NCI-H2081 treated with DMSO at 0.1 percent for 48 hours (cell line): ENCODE measurements around the gene TBX3.
"Not testable (repeated sequence)": the region's sequence is repeated elsewhere in the genome, so short reads cannot be mapped to it uniquely, and the experiment has no call there.

Experiments used
- DNase-seq: peaks from one replicate; lab custom pipeline; 2025; lab: John Stamatoyannopoulos, UW

TBX3 gene

DNA sequence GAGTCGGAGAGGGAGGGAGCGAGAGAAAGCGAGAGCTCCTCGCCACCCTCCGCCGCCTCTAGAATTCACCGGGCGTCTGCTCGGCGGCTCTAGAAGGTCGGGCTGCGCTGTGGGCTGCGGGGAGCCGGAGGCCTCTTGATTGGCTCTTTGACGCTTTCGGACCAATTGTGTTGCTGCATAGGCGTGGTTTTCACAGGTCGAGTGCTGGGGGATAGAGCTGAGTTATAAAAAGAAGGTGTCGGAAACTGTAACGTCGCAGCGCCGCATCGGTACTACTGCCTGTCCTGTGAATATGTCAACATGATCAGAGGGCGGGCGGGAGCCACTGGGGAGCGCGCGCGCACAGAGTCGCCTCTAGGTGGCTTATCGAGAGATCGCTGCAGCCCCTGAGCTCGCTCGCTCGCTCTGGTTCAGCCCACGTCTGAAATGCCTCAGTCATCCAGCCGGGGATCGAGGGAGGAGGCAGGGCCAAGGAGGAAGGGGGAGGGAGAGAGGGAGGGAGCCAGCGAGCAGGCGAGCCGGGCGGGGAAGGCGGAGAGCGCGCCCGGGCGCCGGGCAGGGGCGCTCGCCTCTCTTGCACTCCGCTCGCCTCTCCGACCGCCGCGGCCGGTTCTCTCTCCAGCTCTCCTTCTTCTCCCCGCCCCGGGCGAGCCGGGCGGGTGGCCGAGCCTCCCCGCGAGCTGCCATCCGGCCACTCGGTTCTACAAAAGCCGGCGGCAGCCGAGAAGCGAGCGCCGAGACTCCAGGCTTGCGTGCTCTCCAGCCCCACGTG, at the start of gene TBX3:
TBX3 (minus strand) TSS at position 78 of the 772 bp plus-strand sequence. CDS start 975 bp downstream, outside the sequence.
- no peak for DNase-seq

DNA sequence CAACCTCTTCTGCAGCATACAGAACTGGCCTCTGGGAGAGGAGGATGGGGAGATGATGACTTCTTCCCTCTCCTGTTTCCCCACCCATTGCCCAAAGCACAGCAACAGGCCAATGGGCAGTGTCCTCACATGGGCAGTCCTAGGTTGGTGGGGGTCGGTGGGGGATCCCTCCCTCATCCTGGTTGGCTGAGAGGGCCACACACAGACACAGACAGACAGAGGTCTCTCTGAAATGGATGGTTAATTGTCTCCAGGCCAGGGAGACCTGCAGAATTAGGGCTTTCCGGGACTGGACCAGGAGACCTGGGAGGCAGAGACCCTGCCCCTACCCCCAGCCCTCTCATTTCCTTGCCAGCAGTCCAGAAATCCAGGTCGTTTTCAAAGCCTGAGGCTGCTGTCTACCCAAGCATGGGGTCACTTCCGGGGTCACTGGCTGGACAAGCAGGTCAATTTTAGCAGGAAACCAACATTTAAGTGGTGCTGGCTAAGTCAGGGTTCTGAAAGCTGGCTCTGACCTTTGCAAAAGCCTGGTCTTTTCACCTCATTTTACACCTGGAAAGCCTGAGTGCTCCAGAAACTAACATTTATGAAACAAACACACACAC, 48.6 kb upstream of the TBX3 start:
- no peak for DNase-seq

DNA sequence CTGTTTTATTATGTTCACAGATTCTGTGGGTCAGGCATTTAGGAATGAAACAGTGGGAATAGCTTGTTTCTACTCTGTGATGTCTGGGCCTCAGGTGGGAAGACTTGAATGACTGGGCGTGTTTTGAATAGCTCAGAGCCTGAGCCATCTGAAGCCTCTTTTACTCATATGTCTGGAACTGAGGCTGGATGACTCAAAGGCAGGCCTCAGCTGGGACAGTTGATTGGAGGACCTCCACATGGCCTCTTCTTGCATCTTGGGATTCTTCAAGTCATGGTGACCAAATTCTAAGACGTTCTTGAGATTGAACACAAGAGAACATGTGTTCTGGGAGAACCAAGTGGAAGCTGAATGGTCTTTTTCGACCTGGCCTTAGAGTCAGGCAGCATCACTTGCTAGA, 45.8 kb upstream of the TBX3 start:
- no peak for DNase-seq

- no peak for DNase-seq
These were observed 42.2 kb upstream of the TBX3 start for GRCh38 chr12:114726092-114726710.

- DNase-seq: not testable (repeated sequence)
These were observed 38.2 kb upstream of the TBX3 start for GRCh38 chr12:114722176-114722575.

GRCh38 chr12:114721266-114721665, 37.3 kb upstream of the TBX3 start:
- no peak for DNase-seq

- no peak for DNase-seq
These were observed 29.7 kb upstream of the TBX3 start for GRCh38 chr12:114713466-114714215.

- no peak for DNase-seq
These were observed 27.7 kb upstream of the TBX3 start for GRCh38 chr12:114711689-114712152.

DNA sequence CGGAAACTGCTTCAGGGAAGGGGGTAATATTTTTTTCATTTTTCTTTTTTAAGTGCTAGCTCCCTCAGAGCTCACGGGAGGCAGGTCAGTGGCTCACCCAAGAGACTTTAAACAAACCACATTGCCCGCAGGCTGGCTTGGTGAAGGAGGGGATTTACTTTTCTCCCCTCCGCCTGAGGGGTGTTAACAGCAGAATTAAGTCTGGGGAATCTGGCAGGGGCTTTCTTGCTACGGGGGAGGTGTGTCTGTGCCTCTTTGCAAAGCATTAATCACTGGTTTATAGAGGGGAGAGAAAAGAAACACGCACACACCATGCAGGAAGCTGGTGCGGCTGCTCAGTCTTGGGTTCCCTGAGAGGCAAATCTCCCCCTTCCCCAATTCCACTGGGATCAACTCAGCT, 26.2 kb upstream of the TBX3 start:
- no peak for DNase-seq

- no peak for DNase-seq
These were observed 25.1 kb upstream of the TBX3 start for GRCh38 chr12:114709112-114709511.

GRCh38 chr12:114708598-114708997, 24.6 kb upstream of the TBX3 start:
- not testable (repeated sequence) for DNase-seq

DNA sequence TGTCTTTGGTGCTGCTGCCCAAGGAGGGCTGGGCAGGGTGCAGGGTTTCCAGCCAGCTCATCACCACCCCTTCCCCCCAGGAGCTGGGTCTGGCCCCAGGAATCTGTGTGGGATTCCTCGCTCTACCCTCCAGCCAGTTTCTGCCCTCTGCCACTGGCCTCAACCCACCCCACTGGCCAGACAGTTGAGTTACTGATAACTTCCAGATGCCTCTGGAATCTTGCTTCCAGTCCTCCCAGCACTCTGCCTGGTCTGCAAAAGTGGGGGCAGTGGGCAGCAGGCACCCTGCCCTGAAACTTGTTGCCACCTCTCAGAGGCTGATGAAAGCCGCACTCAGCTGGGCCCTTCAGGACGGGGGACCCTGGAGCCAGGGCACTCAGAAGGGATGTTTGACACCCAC, 20.1 kb upstream of the TBX3 start:
- no peak for DNase-seq

- no peak for DNase-seq
These were observed 19.1 kb upstream of the TBX3 start for GRCh38 chr12:114703060-114703493.

- DNase-seq: no peak
These were observed 18.5 kb upstream of the TBX3 start for GRCh38 chr12:114702462-114702861.

GRCh38 chr12:114701553-114701952, 17.6 kb upstream of the TBX3 start:
- DNase-seq: no peak

- DNase-seq: no peak
These were observed 17.1 kb upstream of the TBX3 start for GRCh38 chr12:114701104-114701414.

- no peak for DNase-seq
These were observed 16.6 kb upstream of the TBX3 start for GRCh38 chr12:114700392-114701103.

GRCh38 chr12:114698566-114699163, 14.7 kb upstream of the TBX3 start:
- no peak for DNase-seq

GRCh38 chr12:114697741-114698565, 14.0 kb upstream of the TBX3 start:
- DNase-seq: no peak

GRCh38 chr12:114697243-114697716, 13.3 kb upstream of the TBX3 start:
- DNase-seq: no peak
